NB4 (cell line): ENCODE data around the gene OTUB2.
"Not testable (repeated sequence)": the region's sequence is repeated elsewhere in the genome, so short reads cannot be mapped to it uniquely, and the experiment has no call there.

ENCODE experiments used
- DNase-seq: peaks from one replicate; pipeline ENCODE4 v3.0.0; 2010; ENCODE audit warnings: low read depth
- H3K4me3 ChIP-seq: one replicate; pipeline ENCODE4 v1.5.1; 2011; ENCODE audit warnings: mild to moderate bottlenecking, low read depth, low read length, moderate library complexity
- CTCF ChIP-seq: IDR thresholded peaks from one replicate; pipeline ENCODE4 v1.5.1; 2012; ENCODE audit warnings: low read depth, low read length
- MAX ChIP-seq: IDR thresholded peaks from 2 replicates; pipeline ENCODE4 v1.6.1; 2011; ENCODE audit warnings: low read depth, low read length
- MYC ChIP-seq: IDR thresholded peaks from 2 replicates; pipeline ENCODE4 v1.6.1; 2011; ENCODE audit warnings: low read depth, low read length
- POLR2A ChIP-seq: IDR thresholded peaks from 2 replicates; pipeline ENCODE4 v1.6.1; 2011; ENCODE audit warnings: mild to moderate bottlenecking; ENCODE audit not compliant: insufficient read length; ENCODE audit errors: extremely low read depth

The OTUB2 gene

GRCh38 chr14:94066089-94066676 is 40.0 kb downstream of the OTUB2 start:
- TF ChIP-seq POLR2A, result no peak
- TF ChIP-seq CTCF, result no peak
- TF ChIP-seq MYC, result no peak
- no peak for TF ChIP-seq MAX
- DNase-seq, result no peak

GRCh38 chr14:94072076-94072475 is 45.9 kb downstream of the OTUB2 start:
- H3K4me3 ChIP-seq, DNase-seq: not testable (repeated sequence)

More at GRCh38 chr14:94066089-94066676, 40.0 kb downstream of the OTUB2 start:
- H3K4me3 ChIP-seq, result no peak overlapping the region

GRCh38 chr14:94074534-94074933 is 48.4 kb downstream of the OTUB2 start:
- TF ChIP-seq MYC (no peak), POLR2A (no peak), MAX (no peak), CTCF (no peak)
- no peak overlapping the region for H3K4me3 ChIP-seq
- no peak for DNase-seq

- no peak overlapping the region for H3K4me3 ChIP-seq
- no peak for DNase-seq
- no peak for TF ChIP-seq MYC
- no peak for TF ChIP-seq POLR2A
- no peak for TF ChIP-seq MAX
- no peak for TF ChIP-seq CTCF
These were observed 48.9 kb downstream of the OTUB2 start for GRCh38 chr14:94075008-94075407.

- peak overlapping the region; percentile 72 for H3K4me3 ChIP-seq
- DNase-seq, result no peak
- TF ChIP-seq MAX, result no peak
- no peak for TF ChIP-seq MYC
- TF ChIP-seq CTCF, result no peak
- no peak for TF ChIP-seq POLR2A
These were observed 51.1 kb downstream of the OTUB2 start for GRCh38 chr14:94077111-94077821.

- no peak for DNase-seq
- peak overlapping the region; percentile 72 for H3K4me3 ChIP-seq
- TF ChIP-seq CTCF (no peak), MAX (no peak), POLR2A (no peak), MYC (no peak)
These were observed 51.7 kb downstream of the OTUB2 start for GRCh38 chr14:94077823-94078222.
